Panc1 (cell line): ENCODE data around the gene AP4E1.

ENCODE experiments used
- CTCF ChIP-seq: fragments of 450-650 bp; IDR thresholded peaks from 2 replicates; pipeline ENCODE4 v1.5.1; 2017; ENCODE audit warnings: mild to moderate bottlenecking
- POLR2AphosphoS5 ChIP-seq: IDR thresholded peaks from 2 replicates; pipeline ENCODE4 v1.6.1; 2012; ENCODE audit warnings: mild to moderate bottlenecking, low read depth, low read length, moderate library complexity
- REST ChIP-seq, 2 experiments: IDR thresholded peaks; 2 replicates each; pipeline ENCODE4 v1.6.1; 2011 to 2012; ENCODE audit warnings: low read depth in 2 of 2, control low read depth in 1 of 2, low read length in 1 of 2, mild to moderate bottlenecking in 1 of 2, moderate library complexity in 1 of 2; ENCODE audit not compliant: insufficient read depth in 1 of 2
- TCF7L2 ChIP-seq: IDR thresholded peaks from 2 replicates; pipeline ENCODE4 v1.6.1; 2011; ENCODE audit warnings: mild to moderate bottlenecking, low read depth, low read length, inconsistent platforms

GRCh38 chr15:51011212-51011611 lies 102.7 kb downstream of the AP4E1 start:
- TF ChIP-seq REST (IDR thresholded peaks at IDR 0.05; ENCODE audit: insufficient read depth in 1 of 2, low read depth in 2 of 2, low read length in 1 of 2) (no peak), CTCF (no peak), TCF7L2 (no peak), POLR2AphosphoS5 (no peak)
